HG03108 (cell line): ENCODE measurements around the gene GPR83.
"Not testable (repeated sequence)": the region's sequence is repeated elsewhere in the genome, so short reads cannot be mapped to it uniquely, and the experiment has no call there.

Experiments
- ATAC-seq: cut with Tn5 transposase; IDR thresholded peaks from one replicate; pipeline ENCODE4 v1.9.1; 2021; ENCODE audit warnings: moderate library complexity; ENCODE audit not compliant: unreplicated experiment

The GPR83 gene

DNA sequence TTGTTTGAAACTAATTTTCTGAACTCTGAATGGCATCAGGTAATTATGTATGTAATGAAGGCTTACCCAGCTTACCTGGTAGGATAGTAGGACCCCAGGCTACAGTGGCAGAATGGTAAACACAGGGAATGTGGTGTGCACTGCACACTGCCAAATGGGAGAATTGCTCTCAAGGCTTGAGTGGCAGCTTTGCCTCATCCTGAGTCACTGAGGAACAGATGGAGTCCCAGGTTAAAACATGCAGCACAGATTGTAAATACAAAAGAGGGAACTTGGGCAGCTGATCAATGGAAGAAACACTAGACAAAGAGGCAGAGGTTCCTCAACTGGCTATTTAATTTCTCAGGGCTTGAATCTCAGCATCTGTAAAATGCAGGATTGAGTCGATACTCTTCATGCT, 24.4 kb downstream of the GPR83 start:
- ATAC-seq = no peak

DNA sequence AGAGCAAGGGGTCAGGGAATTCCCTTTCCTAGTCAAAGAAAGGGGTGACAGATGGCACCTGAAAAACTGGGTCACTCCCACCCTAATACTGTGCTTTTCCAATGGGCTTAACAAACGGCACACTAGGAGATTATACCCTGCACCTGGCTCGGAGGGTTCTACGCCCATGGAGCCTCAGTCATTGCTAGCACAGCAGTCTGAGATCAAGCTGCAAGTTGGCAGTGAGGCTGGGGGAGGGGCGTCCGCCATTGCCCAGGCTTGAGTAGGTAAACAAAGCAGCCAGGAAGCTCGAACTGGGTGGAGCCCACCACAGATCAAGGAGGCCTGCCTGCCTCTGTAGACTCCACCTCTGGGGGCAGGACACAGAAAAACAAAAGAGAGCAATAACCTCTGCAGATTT, 30.6 kb downstream of the GPR83 start:
- ATAC-seq = not testable (repeated sequence)

- ATAC-seq = not testable (repeated sequence)
Measured at GRCh38 chr11:94350850-94351563, 50.2 kb downstream of the GPR83 start.

DNA sequence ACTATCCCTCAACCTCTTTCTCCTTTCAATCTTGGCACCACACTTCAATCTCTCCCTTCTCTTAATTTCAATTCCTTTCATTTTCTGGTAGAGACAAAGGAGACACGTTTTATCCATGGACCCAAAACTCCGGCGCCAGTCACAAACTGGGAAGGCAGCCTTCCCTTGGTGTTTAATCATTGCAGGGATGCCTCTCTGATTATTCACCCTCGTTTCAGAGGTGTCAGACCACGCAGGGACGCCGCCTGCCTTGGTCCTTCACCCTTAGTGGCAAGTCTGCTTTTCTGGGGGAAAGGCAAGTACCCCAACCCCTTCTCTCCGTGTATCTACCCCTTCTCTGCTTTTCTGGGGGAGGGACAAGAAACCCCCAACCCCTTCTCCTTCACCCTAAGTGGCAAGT, 54.9 kb downstream of the GPR83 start:
- not testable (repeated sequence) for ATAC-seq

DNA sequence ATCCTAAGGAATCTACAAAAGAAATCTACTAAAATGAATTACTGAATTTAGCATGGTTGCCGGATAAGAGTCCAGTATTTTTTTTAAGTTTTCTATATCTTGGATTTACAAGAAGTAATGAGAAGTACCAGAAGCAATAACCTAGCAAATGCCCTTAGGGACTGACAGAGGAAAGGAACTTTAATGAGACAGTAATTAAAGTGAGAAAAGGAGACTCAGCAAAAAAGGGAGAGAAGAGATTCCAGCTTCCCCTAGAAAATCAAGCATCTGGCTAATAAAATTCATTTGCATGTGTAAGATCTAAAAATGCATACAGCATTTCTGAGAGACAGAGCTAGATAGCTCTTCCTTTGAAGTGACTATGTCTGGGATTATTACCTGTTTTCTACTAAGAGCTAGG, 57.7 kb downstream of the GPR83 start:
- ATAC-seq = no peak

DNA sequence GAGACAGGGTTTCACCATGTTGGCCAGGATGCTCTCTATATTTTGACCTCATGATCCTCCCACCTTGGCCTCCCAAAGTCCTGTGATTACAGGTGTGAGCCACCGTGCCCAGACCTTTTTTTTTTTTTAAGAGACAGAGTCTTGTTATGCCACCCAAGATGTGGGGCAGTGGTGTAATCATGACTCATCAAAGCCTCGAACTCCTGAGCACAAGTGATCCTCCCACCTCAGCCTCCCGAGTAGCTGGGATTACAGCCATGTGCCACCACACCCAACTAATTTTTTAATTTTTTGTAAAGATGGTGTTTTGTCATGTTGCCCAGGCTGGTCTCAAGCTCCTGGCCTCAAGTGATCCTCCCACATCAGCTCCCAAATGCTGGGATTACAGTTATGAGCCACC, 59.0 kb downstream of the GPR83 start:
- no peak for ATAC-seq

- no peak for ATAC-seq
Measured at GRCh38 chr11:94338651-94339050, 62.6 kb downstream of the GPR83 start.

GRCh38 chr11:94336033-94336432, 65.2 kb downstream of the GPR83 start:
- no peak for ATAC-seq

DNA sequence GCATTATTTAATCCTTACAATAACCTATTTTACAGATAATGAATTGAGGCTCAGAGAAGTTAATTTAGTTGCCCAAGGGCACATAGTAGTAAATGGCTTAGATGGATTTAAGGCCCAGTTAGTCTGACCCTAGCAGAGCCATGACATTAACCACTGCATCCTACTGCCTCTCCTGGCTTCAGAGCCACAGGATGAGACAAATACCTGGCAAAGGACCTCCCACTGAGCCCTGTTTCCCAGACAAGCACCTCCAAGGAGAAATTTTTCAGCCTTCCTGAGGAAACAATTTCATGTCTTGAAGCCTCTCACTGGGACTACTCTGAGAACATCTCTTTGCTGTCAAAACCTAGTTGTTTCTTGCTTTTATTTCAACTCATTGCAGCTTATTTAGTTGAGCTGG, 68.4 kb downstream of the GPR83 start:
- ATAC-seq = no peak

- no peak for ATAC-seq
Measured at GRCh38 chr11:94330789-94331188, 70.4 kb downstream of the GPR83 start.

DNA sequence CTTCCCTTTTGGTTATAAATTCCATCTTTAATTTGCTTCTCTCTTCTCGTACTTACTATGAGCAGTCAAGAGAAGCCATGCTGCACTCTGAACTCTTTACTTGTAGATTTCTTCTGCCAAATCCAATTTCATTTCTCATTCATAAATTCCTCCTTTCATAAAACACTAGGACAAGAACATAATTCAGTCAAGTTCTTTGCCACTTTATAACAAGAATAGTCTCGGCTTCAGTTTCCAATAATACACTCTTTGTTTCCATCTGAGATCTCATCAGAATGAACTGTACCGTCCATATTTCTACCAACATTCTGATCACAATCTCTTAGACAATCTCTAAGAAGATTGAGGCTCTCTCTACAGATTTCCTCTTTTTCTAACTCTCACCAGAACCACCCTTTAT, 71.7 kb downstream of the GPR83 start:
- ATAC-seq = no peak

DNA sequence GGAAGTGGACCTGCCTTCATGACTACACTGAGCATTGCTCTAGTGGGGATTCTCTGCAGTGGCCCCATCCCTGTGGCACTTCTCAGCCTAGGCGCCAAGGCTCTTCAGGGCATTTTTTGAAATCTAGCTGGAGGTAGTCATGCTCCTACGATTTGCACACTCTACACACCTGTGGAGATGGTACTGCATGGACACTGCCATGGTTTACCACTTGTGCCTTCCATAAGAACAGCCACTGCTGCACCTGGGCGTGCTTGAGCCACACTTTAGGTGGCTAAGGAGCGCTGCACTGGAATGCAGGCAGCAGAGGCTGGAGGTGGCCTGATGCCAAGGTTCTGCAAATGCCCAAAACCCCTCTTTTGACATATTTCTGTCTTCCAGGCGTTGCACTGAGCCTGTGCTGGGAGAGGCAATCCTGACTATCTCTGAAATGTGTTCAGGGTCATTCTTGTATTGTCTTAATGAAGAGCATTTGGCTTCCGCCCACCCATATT, 72.6 kb downstream of the GPR83 start:
- ATAC-seq = no peak
